Transverse colon (tissue), 4 donors: Measurements from ENCODE around the gene SF3B1. TPM values are rescaled to one million over a fixed set of nuclear protein-coding genes. Genes with fewer than 3 reads are reported as not detected.

Experiments
- DNase-seq: peaks from one replicate; pipeline ENCODE4 v3.0.0-alpha.2; 2019
- H3K27ac ChIP-seq, 4 donors: fragments of 200-600 bp; sonication (generic); 2 replicates each; pipeline ENCODE4 v1.5.1; 2016 to 2018; ENCODE audit warnings: inconsistent platforms in 4 of 4
- H3K27me3 ChIP-seq: fragments of 200-600 bp; sonication (generic); 2 replicates; pipeline ENCODE4 v1.5.1; 2017; ENCODE audit warnings: inconsistent platforms
- H3K36me3 ChIP-seq, 4 donors: fragments of 200-600 bp; sonication (generic); 2 replicates each; pipeline ENCODE4 v1.5.1; 2017 to 2019; ENCODE audit warnings: inconsistent platforms in 4 of 4
- H3K4me1 ChIP-seq, 4 donors: fragments of 200-600 bp; sonication (generic); 2 replicates each; pipeline ENCODE4 v1.5.1; 2017 to 2020; ENCODE audit warnings: inconsistent platforms in 4 of 4
- H3K4me3 ChIP-seq, 4 donors: fragments of 200-600 bp; sonication (generic); 1 replicate in 1 of 4; 2 replicates in 3 of 4; pipeline versions ENCODE4 v1.5.1 to v1.6.1; 2017 to 2019; ENCODE audit warnings: inconsistent platforms in 4 of 4
- H3K9me3 ChIP-seq, 2 donors: fragments of 200-600 bp; sonication (generic); 2 replicates each; pipeline ENCODE4 v1.5.1; 2017 to 2019; ENCODE audit warnings: inconsistent platforms in 2 of 2
- CTCF ChIP-seq, 5 experiments: fragments of 200-600 bp in 3 of 5; fragments of 450-650 bp in 2 of 5; sonication (generic) in 3 of 5; IDR thresholded peaks; 1 replicate in 2 of 5; 2 replicates in 3 of 5; pipeline ENCODE4 v1.5.1; 2016 to 2017; ENCODE audit warnings: antibody characterized with exemption in 5 of 5, inconsistent platforms in 3 of 5, mild to moderate bottlenecking in 2 of 5, moderate library complexity in 1 of 5
- EP300 ChIP-seq: sonication (generic); formaldehyde crosslinking; IDR thresholded peaks from one replicate; pipeline ENCODE4 v1.6.1; 2017; ENCODE audit warnings: antibody characterized with exemption, low read depth
- POLR2A ChIP-seq: fragments of 450-650 bp; IDR thresholded peaks from one replicate; pipeline ENCODE4 v1.6.1; 2016; ENCODE audit warnings: antibody characterized with exemption, mild to moderate bottlenecking, moderate library complexity
- POLR2AphosphoS5 ChIP-seq, 3 donors: sonication (generic); formaldehyde crosslinking; IDR thresholded peaks; one replicate each; pipeline ENCODE4 v1.6.1; 2016; ENCODE audit warnings: antibody characterized with exemption in 3 of 3
- WGBS, 2 donors: methylation state at CpG; one replicate each; pipeline ENCODE4 v1.1.5; 2018; ENCODE audit warnings: low coverage in 1 of 2; 5-methylcytosine and 5-hydroxymethylcytosine counted together
- in situ Hi-C, 4 donors: fragments of 200-750 bp; cut with MboI; loops; one replicate each; pipeline versions ENCODE4 v1.15.0 to v1.15.1; 2017; ENCODE audit warnings: low sequenced_read_pairs in 3 of 4, low pct_ligation_motif_present in 1 of 4, low pct_unique_long_range_greater_than_20kb in 1 of 4
- intact Hi-C: fragments of 100-400 bp; cut with DNase I; formaldehyde crosslinking; loops from one replicate; pipeline ENCODE4 v1.15.1; 2023; ENCODE audit warnings: low total_unique reads
- total RNA-seq, 4 donors: library from RNA; depleted of rRNA; stranded (reverse); fragments of >200 nt; gene quantifications; one replicate each; pipeline ENCODE4 v1.1.0, GENCODE V29; 2016

The SF3B1 gene
- total RNA-seq, 4 donors from 2014 or later: 282 to 531 (median 394) TPM

GRCh38 chr2:197354169-197354558, 80.7 kb downstream of the SF3B1 start:
- intact Hi-C loops (no loop called here), in situ Hi-C loops (no loop called here)
- Histone ChIP-seq H3K4me3 (no peak overlapping the region), H3K9me3 (no peaks in the 10 kb centered on the region), H3K4me1 (peaks cover 0 to 5% (median 2%) of the 10 kb centered on the region in 4 donors), H3K36me3 (no peaks in the 10 kb centered on the region), H3K27me3 (no peaks in the 10 kb centered on the region), H3K27ac (no peak overlapping the region)
- no peak for TF ChIP-seq CTCF (IDR thresholded peaks at IDR 0.05)
- no peak for TF ChIP-seq POLR2A
- no peak for TF ChIP-seq POLR2AphosphoS5 (IDR thresholded peaks at IDR 0.05)
- no peak for TF ChIP-seq EP300
- 90 to 95% methylated on average over 2 to 4 of the region's 4 CpGs for WGBS, 2 donors
- DNase-seq: no peak

DNA sequence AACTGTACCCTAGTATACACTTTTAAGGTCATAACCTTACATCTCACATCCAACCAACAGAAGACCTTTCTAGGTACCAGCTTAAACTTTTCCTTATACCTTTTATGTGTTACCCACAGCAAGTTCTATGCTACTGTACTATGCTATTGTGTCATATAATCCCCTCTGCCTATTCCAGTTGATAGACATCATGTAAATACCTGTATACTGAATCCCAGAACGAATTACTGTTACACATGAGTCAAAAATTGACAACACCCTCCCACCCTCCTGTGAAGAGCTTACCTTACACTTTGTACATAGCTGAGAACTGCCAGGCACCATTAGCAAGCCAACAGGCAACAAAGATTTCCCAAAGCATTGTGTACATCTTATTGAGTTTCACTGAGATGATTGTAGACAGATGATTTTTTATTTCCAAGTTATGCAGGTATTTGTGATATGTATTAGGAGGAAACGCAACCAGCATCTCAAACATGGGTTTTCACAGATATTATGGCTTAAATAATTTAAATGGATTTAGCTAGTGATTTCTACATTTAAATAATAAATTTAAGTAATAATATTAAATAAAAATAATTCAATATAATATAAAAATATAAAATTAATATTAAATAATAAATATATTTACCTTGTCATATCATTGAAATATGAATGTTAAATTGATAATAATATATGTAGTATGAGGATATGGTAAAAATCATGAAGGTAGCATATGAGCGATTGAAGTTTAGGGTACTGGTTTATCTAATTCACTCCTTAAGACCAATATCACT, 81.2 kb downstream of the SF3B1 start:
- in situ Hi-C loops: no loop called here
- intact Hi-C loops: no loop called here

GRCh38 chr2:197349699-197350098, 85.1 kb downstream of the SF3B1 start:
- no peak for DNase-seq
- H3K36me3 ChIP-seq: no peaks in the 10 kb centered on the region
- intact Hi-C loops (no loop called here), in situ Hi-C loops (no loop called here)
- no peaks in the 10 kb centered on the region for H3K27me3 ChIP-seq
- H3K9me3 ChIP-seq: no peaks in the 10 kb centered on the region
- H3K27ac ChIP-seq: no peak overlapping the region
- TF ChIP-seq POLR2A: no peak
- TF ChIP-seq EP300: no peak
- no peak for TF ChIP-seq CTCF (IDR thresholded peaks at IDR 0.05)
- TF ChIP-seq POLR2AphosphoS5 (IDR thresholded peaks at IDR 0.05): no peak
- no peak overlapping the region for H3K4me3 ChIP-seq
- H3K4me1 ChIP-seq: peaks cover 0 to 4% (median 2%) of the 10 kb centered on the region in 4 donors
- 61% methylated on average over 2 of the region's 2 CpGs; no CpG with 5 or more reads in 1 of the 2 donors for WGBS, 2 donors

More for the DNA sequence above, 81.2 kb downstream of the SF3B1 start:
- Histone ChIP-seq H3K9me3 (no peaks in the 10 kb centered on the region), H3K4me1 (peaks cover 0 to 5% (median 2%) of the 10 kb centered on the region in 4 donors), H3K27me3 (no peaks in the 10 kb centered on the region), H3K4me3 (no peak overlapping the region), H3K36me3 (no peaks in the 10 kb centered on the region), H3K27ac (no peak overlapping the region)
- 86 to 100% methylated on average over 2 to 3 of the region's 3 CpGs for WGBS, 2 donors
- no peak for DNase-seq
- TF ChIP-seq POLR2A: no peak
- no peak for TF ChIP-seq EP300
- TF ChIP-seq POLR2AphosphoS5 (IDR thresholded peaks at IDR 0.05): no peak
- no peak for TF ChIP-seq CTCF (IDR thresholded peaks at IDR 0.05)

GRCh38 chr2:197348721-197349360, 86.0 kb downstream of the SF3B1 start:
- no peak for TF ChIP-seq POLR2AphosphoS5 (IDR thresholded peaks at IDR 0.05)
- Histone ChIP-seq H3K27ac (no peak overlapping the region), H3K27me3 (no peaks in the 10 kb centered on the region), H3K4me3 (no peak overlapping the region), H3K4me1 (peaks cover 0 to 4% (median 0%) of the 10 kb centered on the region in 4 donors), H3K36me3 (no peaks in the 10 kb centered on the region), H3K9me3 (no peaks in the 10 kb centered on the region)
- in situ Hi-C loops (no loop called here), intact Hi-C loops (no loop called here)
- DNase-seq: no peak
- WGBS, 2 donors: 52 to 62% methylated on average over 3 to 5 of the region's 5 CpGs
